ENCODE measurements around the gene PEA15.

The PEA15 gene

DNA sequence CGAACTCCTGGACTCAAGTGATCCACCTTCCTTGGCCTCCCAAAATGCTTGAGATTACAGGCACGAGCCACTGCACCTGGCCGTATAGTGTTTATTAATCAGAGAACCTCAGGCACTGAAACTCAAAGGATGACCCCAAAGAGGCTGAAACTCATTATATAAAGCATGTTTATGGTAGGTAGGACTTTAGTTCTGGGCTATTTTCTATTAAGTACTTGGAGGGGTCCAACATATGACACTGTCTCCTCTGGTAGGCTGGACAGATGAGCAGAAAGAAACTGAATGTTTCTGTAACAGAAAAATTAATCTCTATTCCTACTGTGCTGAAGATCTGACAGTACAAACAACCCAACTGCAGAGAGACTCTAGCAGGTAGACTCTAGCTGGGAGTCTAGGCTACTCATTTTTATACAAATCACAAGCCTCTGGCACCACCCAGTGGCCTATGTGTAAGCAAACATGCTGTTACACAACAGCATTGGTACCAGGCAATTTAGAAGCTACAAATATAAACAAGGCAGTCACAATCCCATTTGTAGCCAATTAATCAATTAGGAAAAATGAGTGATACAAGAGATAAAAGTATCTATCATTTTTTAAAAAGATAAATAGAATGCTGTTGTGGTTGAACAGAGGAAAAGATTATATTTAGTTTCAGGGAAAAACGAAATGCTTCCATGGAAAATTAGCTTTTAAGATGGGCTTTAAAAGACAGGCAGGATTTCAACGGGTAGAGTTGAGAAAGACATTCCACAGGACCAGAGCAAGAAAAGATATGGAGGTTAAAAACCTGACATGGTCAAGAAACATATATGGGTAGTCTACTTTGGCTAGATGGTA lies 46.7 kb downstream of the PEA15 start:
- in situ Hi-C loops (cut with HindIII; ENCODE audit: low sequenced_read_pairs): no loop called here
- peak; percentile 61 for DNase-seq (ENCODE audit: low read depth)

DNA sequence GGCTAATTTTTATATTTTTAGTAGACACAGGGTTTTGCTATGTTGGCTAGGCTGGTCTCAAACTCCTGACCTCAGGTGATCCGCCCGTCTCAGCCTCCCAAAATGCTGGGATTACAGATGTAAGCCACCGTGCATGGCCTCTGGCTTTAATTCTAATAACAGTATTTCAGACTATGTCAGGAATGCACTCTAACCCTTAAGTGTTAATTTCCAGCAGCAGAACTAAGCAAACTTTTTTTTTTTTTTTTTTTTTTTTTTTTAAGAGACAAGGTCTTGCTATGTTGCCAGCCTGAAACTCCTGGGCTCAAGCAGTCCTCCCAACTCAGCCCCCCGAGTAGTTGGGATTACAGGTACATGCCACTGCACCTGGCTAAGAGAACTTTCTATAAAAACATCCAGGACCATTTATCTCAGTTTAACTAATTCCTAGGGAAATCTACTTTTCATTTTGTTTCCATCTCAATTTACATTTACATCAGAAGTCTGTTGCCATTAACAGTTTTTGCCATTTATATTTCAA lies 50.7 kb downstream of the PEA15 start:
- no peak for DNase-seq (ENCODE audit: low read depth)
- in situ Hi-C loops (cut with HindIII; ENCODE audit: low sequenced_read_pairs): no loop called here
- H3K4me3 ChIP-seq (ENCODE audit: low read depth, low read length): no peak overlapping the region
- TF ChIP-seq, protein P1, sequence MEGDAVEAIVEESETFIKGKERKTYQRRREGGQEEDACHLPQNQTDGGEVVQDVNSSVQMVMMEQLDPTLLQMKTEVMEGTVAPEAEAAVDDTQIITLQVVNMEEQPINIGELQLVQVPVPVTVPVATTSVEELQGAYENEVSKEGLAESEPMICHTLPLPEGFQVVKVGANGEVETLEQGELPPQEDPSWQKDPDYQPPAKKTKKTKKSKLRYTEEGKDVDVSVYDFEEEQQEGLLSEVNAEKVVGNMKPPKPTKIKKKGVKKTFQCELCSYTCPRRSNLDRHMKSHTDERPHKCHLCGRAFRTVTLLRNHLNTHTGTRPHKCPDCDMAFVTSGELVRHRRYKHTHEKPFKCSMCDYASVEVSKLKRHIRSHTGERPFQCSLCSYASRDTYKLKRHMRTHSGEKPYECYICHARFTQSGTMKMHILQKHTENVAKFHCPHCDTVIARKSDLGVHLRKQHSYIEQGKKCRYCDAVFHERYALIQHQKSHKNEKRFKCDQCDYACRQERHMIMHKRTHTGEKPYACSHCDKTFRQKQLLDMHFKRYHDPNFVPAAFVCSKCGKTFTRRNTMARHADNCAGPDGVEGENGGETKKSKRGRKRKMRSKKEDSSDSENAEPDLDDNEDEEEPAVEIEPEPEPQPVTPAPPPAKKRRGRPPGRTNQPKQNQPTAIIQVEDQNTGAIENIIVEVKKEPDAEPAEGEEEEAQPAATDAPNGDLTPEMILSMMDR (IDR thresholded peaks at IDR 0.05; ENCODE audit: low read depth, low read length, missing control alignments): no peak

More for the DNA sequence above, 46.7 kb downstream of the PEA15 start:
- H3K4me3 ChIP-seq (ENCODE audit: low read depth, low read length): no peak overlapping the region
- TF ChIP-seq, protein P1 (IDR thresholded peaks at IDR 0.05; ENCODE audit: low read depth, low read length, missing control alignments): peak; percentile 73

DNA sequence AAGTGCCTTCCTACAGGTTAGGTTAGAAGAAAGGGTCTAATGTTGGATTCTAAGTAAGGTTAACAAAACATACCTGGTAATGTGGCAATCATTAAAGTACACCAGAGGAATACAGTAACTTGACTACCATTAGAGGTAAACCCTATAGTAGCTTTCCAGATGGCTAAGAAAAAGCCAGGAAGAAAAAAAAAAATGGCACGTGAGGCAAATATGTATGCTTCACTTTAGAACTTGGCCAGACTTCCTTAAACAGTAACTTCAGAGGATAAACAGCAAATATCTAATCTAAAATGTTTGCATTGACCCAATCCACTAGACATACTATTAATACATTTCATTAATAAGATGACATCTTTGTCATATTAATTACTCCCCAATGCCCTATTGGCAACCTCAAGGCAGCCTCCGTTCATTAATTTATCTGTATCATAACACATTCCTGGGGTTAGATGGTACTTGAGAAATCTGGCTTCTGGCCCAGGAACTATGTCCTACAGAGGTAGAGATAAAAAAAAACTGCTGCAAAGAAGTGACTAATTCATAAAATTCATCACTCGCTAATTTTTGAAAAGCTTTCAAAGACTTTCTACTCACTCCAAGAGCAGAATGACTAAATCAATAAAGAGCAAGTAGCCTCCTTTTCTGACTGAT lies 51.3 kb downstream of the PEA15 start:
- H3K4me3 ChIP-seq (ENCODE audit: low read depth, low read length): no peak overlapping the region
- TF ChIP-seq, protein P1 (IDR thresholded peaks at IDR 0.05; ENCODE audit: low read depth, low read length, missing control alignments): no peak
- peak; percentile 78 for DNase-seq (ENCODE audit: low read depth)
- in situ Hi-C loops (cut with HindIII; ENCODE audit: low sequenced_read_pairs): no loop called here

DNA sequence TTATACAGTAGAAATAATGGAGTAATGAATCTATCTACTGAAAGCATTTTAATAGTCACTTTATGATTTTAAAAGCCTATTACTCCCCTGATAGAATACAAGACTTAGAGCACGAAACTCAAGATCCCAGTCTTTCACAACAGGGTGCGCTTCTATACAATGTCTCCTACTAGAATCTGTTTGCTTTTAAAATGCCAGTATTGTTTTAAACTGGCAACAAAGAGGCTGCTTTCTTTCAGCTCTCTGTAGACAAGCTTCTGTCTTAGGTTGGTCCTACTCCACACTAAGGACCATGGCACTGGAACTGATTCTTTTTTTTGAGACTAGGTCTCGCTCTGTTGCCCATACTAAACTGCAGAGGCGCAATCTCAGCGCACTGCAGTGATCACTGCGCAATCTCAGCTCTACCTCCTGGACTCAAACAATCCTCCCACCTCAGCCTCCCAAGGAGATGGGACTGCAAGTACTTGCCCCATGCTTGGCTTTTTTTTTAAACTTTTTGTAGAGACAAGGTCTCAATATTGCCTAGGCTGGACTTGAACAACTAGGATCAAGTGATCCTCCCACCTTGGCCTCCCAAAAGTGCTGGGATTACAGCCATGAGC lies 52.3 kb downstream of the PEA15 start:
- DNase-seq (ENCODE audit: low read depth): no peak
- in situ Hi-C loops (cut with HindIII; ENCODE audit: low sequenced_read_pairs): no loop called here
- no peak overlapping the region for H3K4me3 ChIP-seq (ENCODE audit: low read depth, low read length)
- TF ChIP-seq, protein P1 (IDR thresholded peaks at IDR 0.05; ENCODE audit: low read depth, low read length, missing control alignments): no peak

DNA sequence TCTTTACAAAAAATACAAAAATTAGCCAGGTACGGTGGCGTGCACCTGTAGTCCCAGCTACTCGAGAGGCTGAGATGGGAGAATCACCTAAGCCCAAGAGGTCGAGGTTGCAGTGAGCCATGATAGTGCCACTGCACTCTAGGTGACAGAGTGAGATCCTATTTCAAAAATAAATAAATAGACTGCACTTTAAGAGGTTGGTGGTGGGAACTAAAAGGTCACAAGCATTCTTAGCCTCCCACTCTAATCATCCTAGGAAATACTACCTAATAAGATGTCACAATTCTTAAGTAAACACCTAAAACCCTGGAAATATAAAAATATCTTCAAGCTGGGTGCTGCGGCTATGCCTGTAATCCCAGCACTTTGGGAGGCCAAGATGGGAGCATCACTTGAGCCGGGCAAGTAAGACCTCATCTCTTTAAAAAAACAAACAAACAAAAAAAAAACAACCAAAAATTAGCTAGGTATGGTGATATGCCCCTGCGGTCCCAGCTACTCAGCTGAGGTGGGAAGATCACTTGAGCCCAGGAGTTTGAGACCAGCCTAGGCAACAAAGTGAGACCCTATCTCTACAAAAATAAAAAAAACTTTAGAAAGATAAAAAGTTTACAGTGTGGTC lies 53.1 kb downstream of the PEA15 start:
- TF ChIP-seq, protein P1 (IDR thresholded peaks at IDR 0.05; ENCODE audit: low read depth, low read length, missing control alignments): no peak
- in situ Hi-C loops (cut with HindIII; ENCODE audit: low sequenced_read_pairs): no loop called here
- H3K4me3 ChIP-seq (ENCODE audit: low read depth, low read length): no peak overlapping the region
- DNase-seq (ENCODE audit: low read depth): no peak

Measured in astrocyte of the cerebellum (primary cell).